Activated CD4-positive, alpha-beta T cell treated with anti-CD3 and anti-CD28 coated beads, Interleukin-2, amount 50 U/mL, for 1 hour (primary cell): ENCODE data around the gene CDC42SE2.

ENCODE experiments used
- DNase-seq: peaks from one replicate; pipeline ENCODE4 v3.0.0-alpha.2; 2020

CDC42SE2 gene

GRCh38 chr5:131263648-131264450 is at the start of gene CDC42SE2:
Gene CDC42SE2, plus strand, starts transcription at chr5:131264053. Its CDS starts 95,441 bp downstream, at chr5:131359494.
- DNase-seq = peak; percentile 83

- no peak for DNase-seq
These were observed 49.1 kb upstream of the CDC42SE2 start for GRCh38 chr5:131214609-131215227.

- no peak for DNase-seq
These were observed 46.1 kb upstream of the CDC42SE2 start for GRCh38 chr5:131217791-131218190.

GRCh38 chr5:131218392-131218791 is 45.5 kb upstream of the CDC42SE2 start:
- DNase-seq = no peak

GRCh38 chr5:131220566-131220965 is 43.3 kb upstream of the CDC42SE2 start:
- no peak for DNase-seq

- DNase-seq = no peak
These were observed 42.7 kb upstream of the CDC42SE2 start for GRCh38 chr5:131221008-131221703.

GRCh38 chr5:131221888-131222287 is 42.0 kb upstream of the CDC42SE2 start:
- DNase-seq = no peak

GRCh38 chr5:131222731-131223130 is 41.1 kb upstream of the CDC42SE2 start:
- DNase-seq = no peak

GRCh38 chr5:131223751-131224386 is 40.0 kb upstream of the CDC42SE2 start:
- DNase-seq = no peak

- DNase-seq = no peak
These were observed 39.3 kb upstream of the CDC42SE2 start for GRCh38 chr5:131224387-131225201.

GRCh38 chr5:131225282-131225974 is 38.4 kb upstream of the CDC42SE2 start:
- DNase-seq = no peak

GRCh38 chr5:131226899-131227298 is 37.0 kb upstream of the CDC42SE2 start:
- DNase-seq = no peak

GRCh38 chr5:131228646-131229045 is 35.2 kb upstream of the CDC42SE2 start:
- DNase-seq = no peak

- no peak for DNase-seq
These were observed 34.2 kb upstream of the CDC42SE2 start for GRCh38 chr5:131229623-131230022.

- DNase-seq = no peak
These were observed 33.4 kb upstream of the CDC42SE2 start for GRCh38 chr5:131230406-131230805.

- no peak for DNase-seq
These were observed 24.2 kb upstream of the CDC42SE2 start for GRCh38 chr5:131239686-131240085.

- DNase-seq = no peak
These were observed 21.1 kb upstream of the CDC42SE2 start for GRCh38 chr5:131242728-131243255.

- DNase-seq = no peak
These were observed 18.5 kb upstream of the CDC42SE2 start for GRCh38 chr5:131245312-131245711.

GRCh38 chr5:131245948-131246347 is 17.9 kb upstream of the CDC42SE2 start:
- DNase-seq = no peak

GRCh38 chr5:131246504-131246903 is 17.3 kb upstream of the CDC42SE2 start:
- no peak for DNase-seq

GRCh38 chr5:131250751-131251475 is 12.9 kb upstream of the CDC42SE2 start:
- DNase-seq = no peak
